ENCODE results near the gene PTPRF.

DNA sequence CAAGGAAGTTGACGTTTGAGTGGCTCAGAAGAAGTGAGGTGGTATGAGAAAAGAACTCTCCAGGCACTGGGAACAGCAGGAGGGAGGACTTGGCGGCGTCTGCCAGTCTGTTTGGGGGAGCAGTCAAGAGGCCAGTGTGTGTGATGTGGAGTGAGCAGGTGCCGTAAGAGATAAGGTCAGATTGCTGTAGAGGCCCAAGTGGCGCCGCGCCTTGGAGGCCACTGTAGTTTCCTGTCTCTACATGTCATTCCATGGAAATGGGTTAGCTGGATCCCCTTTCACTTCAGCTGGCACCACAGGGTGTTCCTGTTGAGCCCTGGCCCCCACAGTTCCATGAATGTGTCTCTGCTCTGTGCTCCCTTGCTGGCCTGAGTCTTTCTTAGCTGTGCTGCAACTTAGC is 35.5 kb upstream of the PTPRF start:
- TF ChIP-seq, protein P1, sequence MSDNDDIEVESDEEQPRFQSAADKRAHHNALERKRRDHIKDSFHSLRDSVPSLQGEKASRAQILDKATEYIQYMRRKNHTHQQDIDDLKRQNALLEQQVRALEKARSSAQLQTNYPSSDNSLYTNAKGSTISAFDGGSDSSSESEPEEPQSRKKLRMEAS (IDR thresholded peaks at IDR 0.05), result no peak
- TF ChIP-seq, protein P2, sequence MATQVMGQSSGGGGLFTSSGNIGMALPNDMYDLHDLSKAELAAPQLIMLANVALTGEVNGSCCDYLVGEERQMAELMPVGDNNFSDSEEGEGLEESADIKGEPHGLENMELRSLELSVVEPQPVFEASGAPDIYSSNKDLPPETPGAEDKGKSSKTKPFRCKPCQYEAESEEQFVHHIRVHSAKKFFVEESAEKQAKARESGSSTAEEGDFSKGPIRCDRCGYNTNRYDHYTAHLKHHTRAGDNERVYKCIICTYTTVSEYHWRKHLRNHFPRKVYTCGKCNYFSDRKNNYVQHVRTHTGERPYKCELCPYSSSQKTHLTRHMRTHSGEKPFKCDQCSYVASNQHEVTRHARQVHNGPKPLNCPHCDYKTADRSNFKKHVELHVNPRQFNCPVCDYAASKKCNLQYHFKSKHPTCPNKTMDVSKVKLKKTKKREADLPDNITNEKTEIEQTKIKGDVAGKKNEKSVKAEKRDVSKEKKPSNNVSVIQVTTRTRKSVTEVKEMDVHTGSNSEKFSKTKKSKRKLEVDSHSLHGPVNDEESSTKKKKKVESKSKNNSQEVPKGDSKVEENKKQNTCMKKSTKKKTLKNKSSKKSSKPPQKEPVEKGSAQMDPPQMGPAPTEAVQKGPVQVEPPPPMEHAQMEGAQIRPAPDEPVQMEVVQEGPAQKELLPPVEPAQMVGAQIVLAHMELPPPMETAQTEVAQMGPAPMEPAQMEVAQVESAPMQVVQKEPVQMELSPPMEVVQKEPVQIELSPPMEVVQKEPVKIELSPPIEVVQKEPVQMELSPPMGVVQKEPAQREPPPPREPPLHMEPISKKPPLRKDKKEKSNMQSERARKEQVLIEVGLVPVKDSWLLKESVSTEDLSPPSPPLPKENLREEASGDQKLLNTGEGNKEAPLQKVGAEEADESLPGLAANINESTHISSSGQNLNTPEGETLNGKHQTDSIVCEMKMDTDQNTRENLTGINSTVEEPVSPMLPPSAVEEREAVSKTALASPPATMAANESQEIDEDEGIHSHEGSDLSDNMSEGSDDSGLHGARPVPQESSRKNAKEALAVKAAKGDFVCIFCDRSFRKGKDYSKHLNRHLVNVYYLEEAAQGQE (IDR thresholded peaks at IDR 0.05; ENCODE audit: low read depth), result no peak
- no peak for TF ChIP-seq NFIC (IDR thresholded peaks at IDR 0.05)
- TF ChIP-seq EP300 (IDR thresholded peaks at IDR 0.05; ENCODE audit: borderline replicate concordance), result no peak
- no peak for TF ChIP-seq EGR1 (IDR thresholded peaks at IDR 0.05)
- no peak for TF ChIP-seq YY1 (IDR thresholded peaks at IDR 0.05; ENCODE audit: low read depth)
- no peak for TF ChIP-seq TAF1 (IDR thresholded peaks at IDR 0.05; ENCODE audit: low read depth)
- TF ChIP-seq RAD21 (IDR thresholded peaks at IDR 0.05; ENCODE audit: low read depth), result no peak
- no peak for TF ChIP-seq TEAD4 (IDR thresholded peaks at IDR 0.05)
- TF ChIP-seq TCF12 (IDR thresholded peaks at IDR 0.05; ENCODE audit: low read depth), result no peak
- no peak for TF ChIP-seq FOXM1 (IDR thresholded peaks at IDR 0.05; ENCODE audit: borderline replicate concordance, low read depth)
- TF ChIP-seq, protein P3, sequence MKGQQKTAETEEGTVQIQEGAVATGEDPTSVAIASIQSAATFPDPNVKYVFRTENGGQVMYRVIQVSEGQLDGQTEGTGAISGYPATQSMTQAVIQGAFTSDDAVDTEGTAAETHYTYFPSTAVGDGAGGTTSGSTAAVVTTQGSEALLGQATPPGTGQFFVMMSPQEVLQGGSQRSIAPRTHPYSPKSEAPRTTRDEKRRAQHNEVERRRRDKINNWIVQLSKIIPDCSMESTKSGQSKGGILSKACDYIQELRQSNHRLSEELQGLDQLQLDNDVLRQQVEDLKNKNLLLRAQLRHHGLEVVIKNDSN (IDR thresholded peaks at IDR 0.05), result no peak
- no peak for TF ChIP-seq CREB1 (IDR thresholded peaks at IDR 0.05; ENCODE audit: low read depth)
- no peak for TF ChIP-seq ZBTB7A (IDR thresholded peaks at IDR 0.05; ENCODE audit: low read depth)
